Keratinocyte (primary cell): ENCODE results near the gene ZGPAT. TPM values are rescaled to one million over a fixed set of nuclear protein-coding genes. Genes with fewer than 3 reads are reported as not detected.

Experiments
- DNase-seq: peaks from one replicate; pipeline ENCODE4 v3.0.0-alpha.2; 2011; ENCODE audit warnings: low read depth, missing footprints, low spot score
- FAIRE-seq: peaks from 2 replicates; lab custom pipeline; 2011; peaks lifted over from hg19 to GRCh38; lab: Jason Lieb, UNC
- H2AFZ ChIP-seq: 2 replicates; pipeline ENCODE4 v1.6.0; 2012; ENCODE audit warnings: low read length, control low read depth, inconsistent platforms; ENCODE audit not compliant: control insufficient read depth
- H3K27ac ChIP-seq: 2 replicates; pipeline ENCODE4 v1.5.1; 2011; ENCODE audit warnings: low read length; ENCODE audit not compliant: control insufficient read depth, insufficient read depth
- H3K27me3 ChIP-seq: 3 replicates; pipeline ENCODE4 v1.6.0; 2011; ENCODE audit warnings: low read length; ENCODE audit not compliant: control insufficient read depth, insufficient read depth; ENCODE audit errors: extremely low read depth
- H3K36me3 ChIP-seq, 2 experiments: 2 replicates in 1 of 2; 3 replicates in 1 of 2; pipeline ENCODE4 v1.5.1; 2011; ENCODE audit warnings: low read length in 2 of 2, mild to moderate bottlenecking in 1 of 2; ENCODE audit not compliant: control insufficient read depth in 2 of 2, insufficient read depth in 2 of 2; ENCODE audit errors: extremely low read depth in 1 of 2
- H3K4me1 ChIP-seq: 3 replicates; pipeline ENCODE4 v1.5.1; 2011; ENCODE audit warnings: low read length; ENCODE audit not compliant: control insufficient read depth, insufficient read depth; ENCODE audit errors: extremely low read depth
- H3K4me2 ChIP-seq: 3 replicates; pipeline ENCODE4 v1.6.0; 2011; ENCODE audit warnings: low read depth, low read length; ENCODE audit not compliant: control insufficient read depth, insufficient read depth; ENCODE audit errors: extremely low read depth
- H3K4me3 ChIP-seq, 3 experiments: fragments of 200-600 bp in 1 of 3; sonication (generic) in 1 of 3; 2 replicates in 2 of 3; 3 replicates in 1 of 3; pipeline ENCODE4 v1.5.1; 2011 to 2016; ENCODE audit warnings: low read length in 3 of 3, mild to moderate bottlenecking in 3 of 3, control low read depth in 2 of 3, inconsistent platforms in 1 of 3, low read depth in 1 of 3, mixed read lengths in 1 of 3, mixed run types in 1 of 3, moderate library complexity in 1 of 3; ENCODE audit not compliant: control insufficient read depth in 2 of 3, insufficient read depth in 2 of 3; ENCODE audit errors: extremely low read depth in 1 of 3
- H3K79me2 ChIP-seq: 2 replicates; pipeline ENCODE4 v1.6.0; 2012; ENCODE audit warnings: low read length; ENCODE audit not compliant: control insufficient read depth, insufficient read depth
- H3K9ac ChIP-seq: 3 replicates; pipeline ENCODE4 v1.6.0; 2011; ENCODE audit warnings: low read length; ENCODE audit not compliant: control insufficient read depth, insufficient read depth; ENCODE audit errors: extremely low read depth
- H3K9me1 ChIP-seq: 3 replicates; pipeline ENCODE4 v1.6.0; 2011; ENCODE audit warnings: low read length; ENCODE audit not compliant: control insufficient read depth, insufficient read depth; ENCODE audit errors: extremely low read depth
- H3K9me3 ChIP-seq: 2 replicates; pipeline ENCODE4 v1.5.1; 2012; ENCODE audit warnings: low read depth, low read length; ENCODE audit not compliant: control insufficient read depth
- H4K20me1 ChIP-seq: 3 replicates; pipeline ENCODE4 v1.6.0; 2011; ENCODE audit warnings: low read length; ENCODE audit not compliant: control insufficient read depth, insufficient read depth; ENCODE audit errors: extremely low read depth
- CTCF ChIP-seq, 3 experiments: IDR thresholded peaks in 1 of 3; conservative IDR thresholded peaks in 1 of 3; optimal IDR thresholded peaks in 1 of 3; 2 replicates in 2 of 3; 3 replicates in 1 of 3; pipeline versions ENCODE3 to v1.5.1; 2011; ENCODE audit warnings: low read length in 3 of 3, mild to moderate bottlenecking in 3 of 3, moderate library complexity in 2 of 3, control low read depth in 1 of 3, inconsistent platforms in 1 of 3; ENCODE audit not compliant: insufficient read depth in 2 of 3; ENCODE audit errors: extremely low read depth in 1 of 3
- EZH2 ChIP-seq: IDR thresholded peaks from one replicate; pipeline ENCODE4 v1.6.1; 2012; ENCODE audit warnings: inconsistent platforms, mild to moderate bottlenecking, low read length, moderate library complexity
- dilution Hi-C: fragments of 300-500 bp; cut with MboI; formaldehyde crosslinking; loops from one replicate; pipeline ENCODE4 v1.7.0; 2020; ENCODE audit warnings: low sequenced_read_pairs; ENCODE audit not compliant: extremely low pct_ligation_motif_present
- polyA plus RNA-seq, 5 experiments: library from polyadenylated mRNA; depleted of rRNA in 3 of 5; stranded (reverse) in 3 of 5; stranded (forward) in 1 of 5; unstranded in 1 of 5; fragments of >200 nt; gene quantifications; 1 replicate in 1 of 5; 2 replicates in 3 of 5; 3 replicates in 1 of 5; pipeline versions ENCODE4 v1.2.1 to v1.2.3, GENCODE V29; 2011 to 2012; ENCODE audit warnings: missing spikeins in 2 of 5, low read depth in 1 of 5, low replicate concordance in 1 of 5

The ZGPAT gene
- polyA plus RNA-seq, 1 donor (not counting 4 experiments of a cell fraction or from before 2014, with no cell fraction given) = 7.8 TPM

GRCh38 chr20:63765082-63765873, 57.4 kb downstream of the ZGPAT start:
- Histone ChIP-seq H3K4me2 (no peak overlapping the region), H3K4me3 (no peak overlapping the region), H3K27me3 (peaks cover 8% of the 10 kb centered on the region), H2AFZ (no peak overlapping the region), H3K9me1 (no peaks in the 10 kb centered on the region), H3K36me3 (no peaks in the 10 kb centered on the region), H3K27ac (no peak overlapping the region), H3K9ac (no peak overlapping the region), H3K9me3 (no peaks in the 10 kb centered on the region), H4K20me1 (no peaks in the 10 kb centered on the region), H3K4me1 (no peaks in the 10 kb centered on the region), H3K79me2 (no peaks in the 10 kb centered on the region)
- dilution Hi-C loops = no loop called here
- DNase-seq (no peak), FAIRE-seq (no peak)
- TF ChIP-seq CTCF (optimal IDR thresholded peaks at IDR 0.05 in 1 of 3, IDR thresholded peaks at IDR 0.05 in 1 of 3, conservative IDR thresholded peaks at IDR 0.05 in 1 of 3; ENCODE audit: extremely low read depth in 1 of 3, insufficient read depth in 2 of 3, low read length in 3 of 3) (no peak), EZH2 (no peak)

GRCh38 chr20:63765902-63766301, 58.1 kb downstream of the ZGPAT start:
- TF ChIP-seq CTCF (optimal IDR thresholded peaks at IDR 0.05 in 1 of 3, IDR thresholded peaks at IDR 0.05 in 1 of 3, conservative IDR thresholded peaks at IDR 0.05 in 1 of 3; ENCODE audit: extremely low read depth in 1 of 3, insufficient read depth in 2 of 3, low read length in 3 of 3) = no peak
- no peak for TF ChIP-seq EZH2
- Histone ChIP-seq H3K9ac (no peak overlapping the region), H3K9me3 (no peaks in the 10 kb centered on the region), H2AFZ (no peak overlapping the region), H3K36me3 (no peaks in the 10 kb centered on the region), H3K9me1 (no peaks in the 10 kb centered on the region), H3K27me3 (peaks cover 8% of the 10 kb centered on the region), H3K4me1 (no peaks in the 10 kb centered on the region), H3K4me2 (no peak overlapping the region), H3K27ac (no peak overlapping the region), H3K79me2 (no peaks in the 10 kb centered on the region), H4K20me1 (no peaks in the 10 kb centered on the region), H3K4me3 (no peak overlapping the region)
- dilution Hi-C loops = no loop called here
- no peak for DNase-seq
- FAIRE-seq = no peak
